ENCODE measurements around the gene MICA. TPM values are rescaled to one million over a fixed set of nuclear protein-coding genes. Genes with fewer than 3 reads are reported as not detected.
"Not testable (repeated sequence)": the region's sequence is repeated elsewhere in the genome, so short reads cannot be mapped to it uniquely, and the experiment has no call there.

MICA gene
- polyA plus RNA-seq, 1 of the 3 experiments (the other 2 are of a cell fraction), result 28.8 TPM

GRCh38 chr6:31401403-31401802 lies 2.0 kb upstream of the MICA start (continued):
- no peak for TF ChIP-seq CTCF (IDR thresholded peaks at IDR 0.05)
- no peak for TF ChIP-seq FOXJ3 (CRISPR knock-in tag; IDR thresholded peaks at IDR 0.05)
- no peak for TF ChIP-seq TAF1 (IDR thresholded peaks at IDR 0.05; ENCODE audit: borderline replicate concordance, low read depth, low read length)
- no peak for TF ChIP-seq EZH2phosphoT487 (IDR thresholded peaks at IDR 0.05; ENCODE audit: borderline replicate concordance, low read depth)
- peak; percentile 21; the same call in 1 of the 2 replicates for TF ChIP-seq PBX3 (IDR thresholded peaks at IDR 0.05)
- TF ChIP-seq SMC3 (IDR thresholded peaks at IDR 0.05; ENCODE audit: low read depth, low read length), result no peak
- no peak for TF ChIP-seq MEF2A (IDR thresholded peaks at IDR 0.05; ENCODE audit: borderline replicate concordance, low read depth)
- TF ChIP-seq RFX5 (IDR thresholded peaks at IDR 0.05; ENCODE audit: low read length), result no peak

- no peaks in the 10 kb centered on the region for H3K9me2 ChIP-seq
- peak overlapping the region; percentile 53 to 79 for H3K4me3 ChIP-seq (ENCODE audit: low read depth in 2 of 2, low read length in 1 of 2)
- H4K20me1 ChIP-seq (ENCODE audit: insufficient read depth), result peaks cover 48% of the 10 kb centered on the region
- no peaks in the 10 kb centered on the region for H3K9me3 ChIP-seq
- H3K9ac ChIP-seq, result no peak overlapping the region; the same call in 1 of the 2 replicates
- CTCF ChIA-PET, result interaction anchor here (1.2 kb wide), 2 partner anchors 8 to 36 kb away, joined by 3 to 5 read pairs; no protein-coding TSS in a partner anchor
- WGBS (ENCODE audit: low lambda C conversion rate), result 15% methylated on average over 27 of the region's 27 CpGs
- no peak for DNase-seq
- peaks cover 41% of the 10 kb centered on the region for H3F3A ChIP-seq (replicated peaks; ENCODE audit: insufficient read depth)
- POLR2A ChIA-PET, result no interaction called here
- H3K79me2 ChIP-seq (ENCODE audit: insufficient read depth), result peaks cover 63% of the 10 kb centered on the region
- peak overlapping the region in 1 of 2 experiments; percentile 91; a peak in 2 of 4 replicates for H3K27ac ChIP-seq (ENCODE audit: low read depth in 2 of 2, low read length in 1 of 2)
- H3K4me2 ChIP-seq, result peak overlapping the region; percentile 97
- H2AFZ ChIP-seq (ENCODE audit: low read depth), result no peak overlapping the region
- peaks cover 0 to 7% of the 10 kb centered on the region in 2 experiments for H3K36me3 ChIP-seq (replicated peaks in 1 of 2; ENCODE audit: control insufficient read depth in 1 of 2, insufficient read depth in 2 of 2, low read length in 1 of 2)
- H3K27me3 ChIP-seq (ENCODE audit: insufficient read depth), result no peaks in the 10 kb centered on the region
- peaks cover 0 to 13% of the 10 kb centered on the region in 2 experiments; a peak in 2 of 4 replicates for H3K4me1 ChIP-seq (ENCODE audit: control insufficient read depth in 1 of 2, insufficient read depth in 2 of 2, low read depth in 1 of 2, low read length in 1 of 2)
- TF ChIP-seq FOXM1 (IDR thresholded peaks at IDR 0.05; ENCODE audit: low read depth), result no peak
- TF ChIP-seq PBX3 (IDR thresholded peaks at IDR 0.05), result 0 out of 2 replicates have a peak, but pooled peaks have one; percentile 18
Measured at GRCh38 chr6:31402324-31403282, 792 bp upstream of the MICA start.

GRCh38 chr6:31404061-31404364 lies 618 bp downstream of the MICA start:
- Histone ChIP-seq H4K20me1 (ENCODE audit: insufficient read depth) (peaks cover 58% of the 10 kb centered on the region), H3F3A (replicated peaks; ENCODE audit: insufficient read depth) (peaks cover 50% of the 10 kb centered on the region), H3K4me3 (ENCODE audit: low read depth in 2 of 2, low read length in 1 of 2) (peak overlapping the region; percentile 53 to 79), H3K4me2 (peak overlapping the region; percentile 97), H3K27ac (ENCODE audit: low read depth in 2 of 2, low read length in 1 of 2) (peak overlapping the region in 1 of 2 experiments; percentile 91; a peak in 1 of 4 replicates), H3K79me2 (ENCODE audit: insufficient read depth) (peaks cover 74% of the 10 kb centered on the region), H3K9ac (peak overlapping the region; percentile 72), H3K4me1 (ENCODE audit: control insufficient read depth in 1 of 2, insufficient read depth in 2 of 2, low read depth in 1 of 2, low read length in 1 of 2) (peaks cover 0 to 20% of the 10 kb centered on the region in 2 experiments; a peak in 2 of 4 replicates)
- H3K27me3 ChIP-seq (ENCODE audit: insufficient read depth); H2AFZ ChIP-seq (ENCODE audit: low read depth); POLR2A ChIA-PET; H3K36me3 ChIP-seq (replicated peaks in 1 of 2; ENCODE audit: control insufficient read depth in 1 of 2, insufficient read depth in 2 of 2, low read length in 1 of 2); H3K9me3 ChIP-seq; DNase-seq; H3K9me2 ChIP-seq: not testable (repeated sequence)
- CTCF ChIA-PET, result interaction anchor here (1.2 to 1.4 kb wide), 2 partner anchors 10 to 38 kb away, joined by 3 to 6 read pairs; no protein-coding TSS in a partner anchor
- WGBS (ENCODE audit: low lambda C conversion rate), result 7% methylated on average over 3 of the region's 13 CpGs
